ENCODE results near the gene TOM1. TPM values are rescaled to one million over a fixed set of nuclear protein-coding genes. Genes with fewer than 3 reads are reported as not detected.

TOM1 gene
- total and polyA plus RNA-seq, 10 donors = 19.9 to 92.1 (median 49.8) TPM

GRCh38 chr22:35381424-35382009 lies 81.8 kb downstream of the TOM1 start:
- peaks cover 0 to 32% (median under 1%) of the 10 kb centered on the region in 6 donors for H3K36me3 ChIP-seq
- intact Hi-C loops (cut with DNase I; ENCODE audit: low total_unique reads) = no loop called here
- peak overlapping the region; percentile 30 to 74 (median 47) for H3K4me3 ChIP-seq
- 68 to 81% (median 71%) methylated on average over 5 of the region's 5 CpGs for WGBS, 5 donors
- H3K9me3 ChIP-seq = no peaks in the 10 kb centered on the region
- H3K27ac ChIP-seq = peak overlapping the region; percentile 42 to 89 (median 80)
- DNase-seq = no peak
- no peak for TF ChIP-seq CTCF (IDR thresholded peaks at IDR 0.05 in 8 of 11, conservative IDR thresholded peaks at IDR 0.05 in 3 of 11)
- TF ChIP-seq POLR2AphosphoS5 (IDR thresholded peaks at IDR 0.05) = no peak
- no peak for TF ChIP-seq POLR2A (IDR thresholded peaks at IDR 0.05)
- peaks cover 15 to 59% (median 42%) of the 10 kb centered on the region in 6 donors for H3K4me1 ChIP-seq
- H3K27me3 ChIP-seq (replicated peaks in 1 of 7) = no peaks in the 10 kb centered on the region

DNA sequence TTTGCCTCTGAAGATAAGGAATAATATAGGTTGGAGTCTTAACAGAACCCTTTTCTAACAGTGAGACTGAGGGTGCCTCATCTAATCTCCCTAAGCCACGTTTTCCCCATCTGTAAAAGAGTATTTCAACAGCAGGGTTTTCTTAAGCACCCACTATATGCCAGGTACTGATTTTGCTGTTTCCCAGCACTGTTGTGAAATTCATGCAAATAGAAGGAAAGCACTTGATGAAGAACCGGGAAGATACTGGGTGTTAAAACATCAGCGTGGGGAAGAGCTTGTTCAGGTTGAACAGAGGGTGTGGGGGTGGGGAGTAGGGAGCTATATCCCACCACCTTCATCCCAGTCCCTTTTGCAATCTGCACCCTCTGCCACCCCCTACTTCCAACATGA lies 84.0 kb downstream of the TOM1 start:
- TF ChIP-seq CTCF (IDR thresholded peaks at IDR 0.05 in 8 of 11, conservative IDR thresholded peaks at IDR 0.05 in 3 of 11) (no peak), POLR2AphosphoS5 (IDR thresholded peaks at IDR 0.05) (no peak), POLR2A (IDR thresholded peaks at IDR 0.05) (no peak)

GRCh38 chr22:35384527-35384926 lies 84.8 kb downstream of the TOM1 start:
- Histone ChIP-seq H3K36me3 (peaks cover 0 to 60% (median 9%) of the 10 kb centered on the region in 6 donors), H3K4me3 (peak overlapping the region in 4 of 8 donors; percentile 43 to 74 (median 52)), H3K27me3 (replicated peaks in 1 of 7) (no peaks in the 10 kb centered on the region), H3K27ac (peak overlapping the region in 4 of 8 donors; percentile 7 to 80 (median 24)), H3K9me3 (no peaks in the 10 kb centered on the region), H3K4me1 (peaks cover 3 to 36% (median 20%) of the 10 kb centered on the region in 6 donors)
- TF ChIP-seq CTCF (IDR thresholded peaks at IDR 0.05 in 8 of 11, conservative IDR thresholded peaks at IDR 0.05 in 3 of 11) (no peak), POLR2A (IDR thresholded peaks at IDR 0.05) (no peak), POLR2AphosphoS5 (IDR thresholded peaks at IDR 0.05) (peak in 2 of 3 donors; percentile 49 to 87)
- WGBS, 5 donors = 83 to 92% (median 84%) methylated on average over 4 of the region's 4 CpGs
- no peak for DNase-seq
- intact Hi-C loops (cut with DNase I; ENCODE audit: low total_unique reads) = no loop called here

More for the DNA sequence above, 84.0 kb downstream of the TOM1 start:
- Histone ChIP-seq H3K4me1 (peaks cover 3 to 38% (median 21%) of the 10 kb centered on the region in 6 donors), H3K9me3 (no peaks in the 10 kb centered on the region), H3K4me3 (peak overlapping the region in 6 of 8 donors; percentile 10 to 74 (median 45)), H3K27ac (peak overlapping the region in 3 of 8 donors; percentile 22 to 80 (median 41)), H3K36me3 (peaks cover 0 to 54% (median 9%) of the 10 kb centered on the region in 6 donors), H3K27me3 (replicated peaks in 1 of 7) (no peaks in the 10 kb centered on the region)
- no peak for DNase-seq
- intact Hi-C loops (cut with DNase I; ENCODE audit: low total_unique reads) = no loop called here
- 47 to 83% (median 74%) methylated on average over 3 of the region's 3 CpGs for WGBS, 5 donors

DNA sequence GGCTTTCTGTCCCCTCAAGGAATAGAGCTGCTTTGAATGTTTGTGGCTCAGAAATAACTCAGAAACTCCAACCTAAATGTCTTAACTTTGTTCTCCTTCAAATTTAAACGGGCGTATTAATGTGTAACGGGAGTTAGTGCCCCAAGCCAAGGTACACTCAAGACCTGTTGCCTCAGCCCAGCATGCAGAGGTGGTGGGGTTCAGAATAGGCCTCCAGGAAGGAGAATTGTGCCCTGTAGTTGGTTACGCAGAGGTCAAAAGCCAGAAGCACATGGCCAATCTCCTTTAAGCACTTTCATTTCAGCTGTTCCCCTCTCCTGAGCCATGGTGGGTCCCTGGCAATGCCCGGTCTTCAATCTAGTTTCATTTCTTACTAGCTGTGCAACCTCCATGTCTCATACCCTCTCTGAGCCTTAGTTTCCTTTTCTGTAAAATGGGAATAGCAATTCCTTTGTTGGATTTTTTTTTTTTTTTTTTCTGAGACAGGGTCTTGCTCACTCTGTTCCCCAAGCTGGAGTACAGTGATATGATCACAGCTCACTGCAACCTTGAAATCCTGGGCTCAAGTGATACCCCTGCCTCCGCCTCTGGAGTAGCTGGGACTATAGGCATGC lies 85.4 kb downstream of the TOM1 start:
- H3K36me3 ChIP-seq = peaks cover 0 to 65% (median 10%) of the 10 kb centered on the region in 6 donors
- H3K27me3 ChIP-seq (replicated peaks in 1 of 7) = no peaks in the 10 kb centered on the region
- 80 to 90% (median 87%) methylated on average over 6 of the region's 6 CpGs for WGBS, 5 donors
- H3K4me1 ChIP-seq = peaks cover 3 to 32% (median 17%) of the 10 kb centered on the region in 6 donors
- peak in 1 of 3 donors; percentile 4 for TF ChIP-seq POLR2A (IDR thresholded peaks at IDR 0.05)
- no peak for TF ChIP-seq CTCF (IDR thresholded peaks at IDR 0.05 in 8 of 11, conservative IDR thresholded peaks at IDR 0.05 in 3 of 11)
- peak in 1 of 3 donors; percentile 51 for TF ChIP-seq POLR2AphosphoS5 (IDR thresholded peaks at IDR 0.05)
- peak overlapping the region in 3 of 8 donors; percentile 43 to 74 (median 56) for H3K4me3 ChIP-seq
- H3K9me3 ChIP-seq = no peaks in the 10 kb centered on the region
- no peak for DNase-seq
- H3K27ac ChIP-seq = peak overlapping the region in 3 of 8 donors; percentile 7 to 80 (median 25)
- intact Hi-C loops (cut with DNase I; ENCODE audit: low total_unique reads) = no loop called here
